Measurements from ENCODE around the gene NFIC.

The NFIC gene

DNA sequence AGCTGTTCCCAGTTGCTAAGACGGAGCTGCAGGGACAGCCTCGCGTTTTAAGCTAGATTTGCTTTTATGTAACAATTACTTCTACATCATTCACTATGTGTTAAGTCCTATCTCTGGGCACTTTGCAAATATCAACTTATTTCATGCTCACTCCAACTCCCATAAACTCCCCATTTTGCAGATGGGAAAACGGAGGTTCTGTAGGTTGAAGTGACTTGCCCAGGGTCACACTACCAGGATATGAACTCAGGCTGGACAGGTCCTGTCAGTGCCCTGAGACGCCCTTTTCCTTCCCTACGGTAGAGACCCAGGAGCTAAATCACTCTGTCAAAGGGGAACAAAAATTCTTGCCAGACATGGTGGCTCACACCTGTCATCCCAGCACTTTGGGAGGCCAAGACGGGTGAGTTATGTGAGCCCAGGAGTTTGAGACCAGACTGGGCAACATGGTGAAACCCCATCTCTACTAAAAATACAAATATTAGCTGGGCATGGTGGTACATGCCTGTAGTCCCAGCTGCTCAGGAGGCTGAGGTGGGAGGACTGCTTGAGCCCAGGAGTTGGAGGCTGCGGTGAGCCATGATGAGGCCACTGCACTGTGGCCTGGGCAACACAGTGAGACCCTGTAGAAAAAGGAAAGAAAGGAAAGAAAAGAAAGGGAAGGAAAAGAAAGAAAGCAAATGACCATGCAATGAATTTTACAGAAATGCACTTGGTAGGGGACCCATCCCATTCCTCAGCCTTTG lies 14.5 kb upstream of the NFIC start:
- Histone ChIP-seq H3K36me3 (ENCODE audit: insufficient read depth, low read length) (no peaks in the 10 kb centered on the region), H3K9ac (ENCODE audit: insufficient read length) (no peak overlapping the region), H3K27ac (no peak overlapping the region), H3K9me3 (ENCODE audit: low read depth, low read length) (no peaks in the 10 kb centered on the region), H3K4me3 (no peak overlapping the region)
- no peak for DNase-seq (ENCODE audit: low read depth, low spot score)
- TF ChIP-seq POLR2AphosphoS5 (IDR thresholded peaks at IDR 0.05; ENCODE audit: borderline replicate concordance, low read depth, low read length) (no peak), FOXP2 (optimal IDR thresholded peaks at IDR 0.05; ENCODE audit: control extremely low read depth, extremely low read length, insufficient read depth) (no peak), EZH2 (IDR thresholded peaks at IDR 0.05) (no peak)

DNA sequence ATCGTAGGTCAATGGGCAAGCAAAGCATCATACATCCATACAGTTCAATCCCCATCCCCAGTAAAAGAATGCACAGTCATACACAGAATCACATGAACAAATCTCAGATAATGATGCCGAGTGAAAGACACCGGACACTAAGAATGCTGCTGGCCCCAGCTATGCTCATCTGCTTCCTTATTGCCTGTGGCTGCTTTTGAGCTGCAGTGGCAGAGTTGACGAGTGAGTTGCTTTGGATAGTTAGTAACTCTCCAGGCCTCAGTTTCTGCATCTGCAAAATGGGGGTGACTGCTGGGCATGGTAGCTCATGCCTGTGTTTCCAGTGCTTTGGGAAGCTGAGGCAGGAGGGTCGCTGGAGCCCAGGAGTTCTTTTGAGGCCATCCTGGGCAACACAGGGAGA lies 12.9 kb upstream of the NFIC start:
- H3K27ac ChIP-seq = no peak overlapping the region
- H3K9ac ChIP-seq (ENCODE audit: insufficient read length) = no peak overlapping the region
- H3K36me3 ChIP-seq (ENCODE audit: insufficient read depth, low read length) = no peaks in the 10 kb centered on the region
- no peaks in the 10 kb centered on the region for H3K9me3 ChIP-seq (ENCODE audit: low read depth, low read length)
- DNase-seq (ENCODE audit: low read depth, low spot score) = no peak
- no peak overlapping the region for H3K4me3 ChIP-seq
- no peak for TF ChIP-seq POLR2AphosphoS5 (IDR thresholded peaks at IDR 0.05; ENCODE audit: borderline replicate concordance, low read depth, low read length)
- TF ChIP-seq EZH2 (IDR thresholded peaks at IDR 0.05) = no peak
- TF ChIP-seq FOXP2 (optimal IDR thresholded peaks at IDR 0.05; ENCODE audit: control extremely low read depth, extremely low read length, insufficient read depth) = no peak

DNA sequence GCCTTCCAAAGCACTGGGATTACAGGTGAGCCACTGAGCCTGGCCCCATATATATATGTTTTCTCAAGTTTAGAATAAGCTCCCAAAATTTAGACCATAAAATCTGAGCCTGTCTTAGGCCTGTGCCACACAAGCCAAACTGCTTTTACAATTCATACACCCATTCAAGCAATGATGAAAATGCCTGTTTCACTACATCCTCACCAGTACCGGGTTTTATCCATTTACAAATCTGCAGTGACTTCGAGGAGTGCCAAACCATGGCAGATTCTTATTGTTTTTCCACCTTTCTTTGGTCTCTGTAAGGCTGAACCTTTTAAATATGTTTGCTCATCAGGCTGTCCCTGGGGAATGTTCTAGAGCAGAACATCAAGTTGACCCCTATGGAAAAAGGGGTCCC lies 9.6 kb upstream of the NFIC start:
- TF ChIP-seq FOXP2 (optimal IDR thresholded peaks at IDR 0.05; ENCODE audit: control extremely low read depth, extremely low read length, insufficient read depth) = no peak
- TF ChIP-seq POLR2AphosphoS5 (IDR thresholded peaks at IDR 0.05; ENCODE audit: borderline replicate concordance, low read depth, low read length) = no peak
- TF ChIP-seq EZH2 (IDR thresholded peaks at IDR 0.05) = no peak

DNA sequence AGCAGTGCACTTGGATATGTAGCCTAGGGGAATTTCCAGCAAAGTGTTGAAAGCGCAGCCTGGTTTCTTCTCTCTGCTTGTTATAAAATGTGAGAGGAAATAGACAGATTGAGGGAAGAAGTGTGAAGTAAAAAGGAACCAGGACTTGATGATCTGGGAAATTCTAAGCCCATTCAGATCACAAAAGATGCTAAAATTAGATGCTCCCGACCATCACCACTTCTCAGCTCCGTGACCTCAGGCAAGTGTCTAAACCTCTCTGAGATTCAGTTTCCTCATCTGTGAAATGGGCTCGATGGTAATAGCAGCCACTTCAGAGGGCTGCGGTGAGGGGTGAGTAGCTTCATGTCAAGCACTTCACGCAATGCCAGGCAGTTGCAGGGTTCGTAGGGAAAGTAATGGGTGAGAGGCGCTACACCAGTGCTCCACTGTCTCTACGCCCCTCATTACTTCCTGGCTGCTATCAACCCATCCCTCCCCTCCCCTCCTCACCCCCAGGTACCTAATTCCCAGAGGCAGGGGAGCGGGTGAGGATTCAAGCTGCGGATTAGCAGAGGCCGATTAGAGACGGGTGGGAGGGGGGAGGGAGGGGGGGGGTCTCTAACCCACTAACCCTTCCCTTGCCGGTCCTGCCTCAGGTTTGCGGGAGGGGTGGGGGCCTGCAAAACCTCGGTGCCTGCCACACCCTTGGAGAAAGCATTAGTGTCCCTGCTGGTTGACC lies 9.0 kb upstream of the NFIC start:
- no peak for TF ChIP-seq FOXP2 (optimal IDR thresholded peaks at IDR 0.05; ENCODE audit: control extremely low read depth, extremely low read length, insufficient read depth)
- TF ChIP-seq POLR2AphosphoS5 (IDR thresholded peaks at IDR 0.05; ENCODE audit: borderline replicate concordance, low read depth, low read length) = no peak
- TF ChIP-seq EZH2 (IDR thresholded peaks at IDR 0.05) = no peak
- DNase-seq (ENCODE audit: low read depth, low spot score) = no peak
- Histone ChIP-seq H3K4me3 (no peak overlapping the region; the same call in 1 of the 2 replicates), H3K9me3 (ENCODE audit: low read depth, low read length) (no peaks in the 10 kb centered on the region), H3K27ac (no peak overlapping the region), H3K36me3 (ENCODE audit: insufficient read depth, low read length) (no peaks in the 10 kb centered on the region), H3K9ac (ENCODE audit: insufficient read length) (no peak overlapping the region)

More for the DNA sequence above, 9.6 kb upstream of the NFIC start:
- no peak overlapping the region for H3K4me3 ChIP-seq
- DNase-seq (ENCODE audit: low read depth, low spot score) = no peak
- no peaks in the 10 kb centered on the region for H3K9me3 ChIP-seq (ENCODE audit: low read depth, low read length)
- H3K36me3 ChIP-seq (ENCODE audit: insufficient read depth, low read length) = no peaks in the 10 kb centered on the region
- no peak overlapping the region for H3K27ac ChIP-seq
- H3K9ac ChIP-seq (ENCODE audit: insufficient read length) = no peak overlapping the region

GRCh38 chr19:3357992-3358688 lies 8.2 kb upstream of the NFIC start:
- TF ChIP-seq EZH2 (IDR thresholded peaks at IDR 0.05) = no peak
- no peak for TF ChIP-seq FOXP2 (optimal IDR thresholded peaks at IDR 0.05; ENCODE audit: control extremely low read depth, extremely low read length, insufficient read depth)
- no peak for TF ChIP-seq POLR2AphosphoS5 (IDR thresholded peaks at IDR 0.05; ENCODE audit: borderline replicate concordance, low read depth, low read length)
- H3K27ac ChIP-seq = no peak overlapping the region
- H3K36me3 ChIP-seq (ENCODE audit: insufficient read depth, low read length) = no peaks in the 10 kb centered on the region
- no peaks in the 10 kb centered on the region for H3K9me3 ChIP-seq (ENCODE audit: low read depth, low read length)
- no peak for DNase-seq (ENCODE audit: low read depth, low spot score)
- H3K9ac ChIP-seq (ENCODE audit: insufficient read length) = no peak overlapping the region
- peak overlapping the region; percentile 78 for H3K4me3 ChIP-seq

GRCh38 chr19:3358689-3359014 lies 7.7 kb upstream of the NFIC start:
- no peak for DNase-seq (ENCODE audit: low read depth, low spot score)
- H3K9ac ChIP-seq (ENCODE audit: insufficient read length) = peak overlapping the region; percentile 53
- no peaks in the 10 kb centered on the region for H3K36me3 ChIP-seq (ENCODE audit: insufficient read depth, low read length)
- no peaks in the 10 kb centered on the region for H3K9me3 ChIP-seq (ENCODE audit: low read depth, low read length)
- no peak for TF ChIP-seq EZH2 (IDR thresholded peaks at IDR 0.05)
- TF ChIP-seq POLR2AphosphoS5 (IDR thresholded peaks at IDR 0.05; ENCODE audit: borderline replicate concordance, low read depth, low read length) = no peak
- TF ChIP-seq FOXP2 (optimal IDR thresholded peaks at IDR 0.05; ENCODE audit: control extremely low read depth, extremely low read length, insufficient read depth) = no peak
- H3K4me3 ChIP-seq = peak overlapping the region; percentile 78
- no peak overlapping the region for H3K27ac ChIP-seq

GRCh38 chr19:3359015-3359918 lies 7.1 kb upstream of the NFIC start:
- TF ChIP-seq FOXP2 (optimal IDR thresholded peaks at IDR 0.05; ENCODE audit: control extremely low read depth, extremely low read length, insufficient read depth) (no peak), POLR2AphosphoS5 (IDR thresholded peaks at IDR 0.05; ENCODE audit: borderline replicate concordance, low read depth, low read length) (peak; percentile 17; the same call in 1 of the 2 replicates)
- DNase-seq (ENCODE audit: low read depth, low spot score) = no peak
- H3K9ac ChIP-seq (ENCODE audit: insufficient read length) = peak overlapping the region; percentile 83
- no peaks in the 10 kb centered on the region for H3K9me3 ChIP-seq (ENCODE audit: low read depth, low read length)
- H3K36me3 ChIP-seq (ENCODE audit: insufficient read depth, low read length) = no peaks in the 10 kb centered on the region
- peak overlapping the region; percentile 85 for H3K4me3 ChIP-seq
- peak overlapping the region; percentile 78 for H3K27ac ChIP-seq

Measured in SK-N-MC (cell line).